ENCODE results near the gene TP63. TPM values are rescaled to one million over a fixed set of nuclear protein-coding genes. Genes with fewer than 3 reads are reported as not detected.

TP63 gene
- total and polyA plus RNA-seq, 2 donors (not counting 3 experiments of a cell fraction or from before 2014, with no cell fraction given), result not detected

DNA sequence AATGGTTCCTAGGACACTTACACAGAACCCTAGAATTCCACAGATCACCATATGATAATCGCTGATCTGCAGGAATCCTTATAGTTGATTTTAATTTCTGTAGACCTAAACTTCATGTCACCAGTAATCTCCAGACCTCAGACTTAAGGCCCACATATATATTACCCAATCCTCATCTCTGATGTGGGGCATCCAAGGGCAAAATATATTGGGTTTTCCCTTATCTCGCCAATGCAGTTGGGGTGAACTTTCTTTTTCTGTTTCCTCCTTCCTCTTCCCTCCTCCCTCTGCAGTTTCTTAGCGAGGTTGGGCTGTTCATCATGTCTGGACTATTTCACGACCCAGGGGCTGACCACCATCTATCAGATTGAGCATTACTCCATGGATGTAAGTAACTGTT lies 259.3 kb downstream of the TP63 start:
- Histone ChIP-seq H3K79me2 (ENCODE audit: control insufficient read depth, insufficient read depth, low read length) (no peaks in the 10 kb centered on the region), H4K20me1 (replicated peaks; ENCODE audit: control insufficient read depth, extremely low read depth, insufficient read depth, low read length) (no peaks in the 10 kb centered on the region), H3K9me1 (replicated peaks; ENCODE audit: control insufficient read depth, extremely low read depth, insufficient read depth, low read length) (no peaks in the 10 kb centered on the region), H2AFZ (ENCODE audit: low read depth, low read length) (no peak overlapping the region), H3K4me2 (ENCODE audit: insufficient read depth, low read length) (no peak overlapping the region), H3K9me3 (replicated peaks; ENCODE audit: control insufficient read depth, insufficient read depth, low read length) (no peaks in the 10 kb centered on the region), H3K27ac (ENCODE audit: insufficient read depth, low read depth, low read length) (no peak overlapping the region), H3K27me3 (ENCODE audit: control insufficient read depth in 2 of 2, insufficient read depth in 2 of 2, low read length in 2 of 2) (no peaks in the 10 kb centered on the region), H3K36me3 (ENCODE audit: control insufficient read depth in 2 of 2, extremely low read depth in 1 of 2, insufficient read depth in 2 of 2, low read length in 2 of 2) (no peaks in the 10 kb centered on the region), H3K9ac (replicated peaks; ENCODE audit: extremely low read depth, insufficient read depth, low read length) (no peak overlapping the region), H3K4me3 (replicated peaks in 1 of 3; ENCODE audit: insufficient read depth in 1 of 3, low read depth in 1 of 3, low read length in 3 of 3) (no peak overlapping the region), H3K4me1 (ENCODE audit: control insufficient read depth, extremely low read depth, insufficient read depth, low read length) (no peaks in the 10 kb centered on the region)
- intact Hi-C loops (cut with micrococcal nuclease), result no loop called here
- TF ChIP-seq, protein P1, sequence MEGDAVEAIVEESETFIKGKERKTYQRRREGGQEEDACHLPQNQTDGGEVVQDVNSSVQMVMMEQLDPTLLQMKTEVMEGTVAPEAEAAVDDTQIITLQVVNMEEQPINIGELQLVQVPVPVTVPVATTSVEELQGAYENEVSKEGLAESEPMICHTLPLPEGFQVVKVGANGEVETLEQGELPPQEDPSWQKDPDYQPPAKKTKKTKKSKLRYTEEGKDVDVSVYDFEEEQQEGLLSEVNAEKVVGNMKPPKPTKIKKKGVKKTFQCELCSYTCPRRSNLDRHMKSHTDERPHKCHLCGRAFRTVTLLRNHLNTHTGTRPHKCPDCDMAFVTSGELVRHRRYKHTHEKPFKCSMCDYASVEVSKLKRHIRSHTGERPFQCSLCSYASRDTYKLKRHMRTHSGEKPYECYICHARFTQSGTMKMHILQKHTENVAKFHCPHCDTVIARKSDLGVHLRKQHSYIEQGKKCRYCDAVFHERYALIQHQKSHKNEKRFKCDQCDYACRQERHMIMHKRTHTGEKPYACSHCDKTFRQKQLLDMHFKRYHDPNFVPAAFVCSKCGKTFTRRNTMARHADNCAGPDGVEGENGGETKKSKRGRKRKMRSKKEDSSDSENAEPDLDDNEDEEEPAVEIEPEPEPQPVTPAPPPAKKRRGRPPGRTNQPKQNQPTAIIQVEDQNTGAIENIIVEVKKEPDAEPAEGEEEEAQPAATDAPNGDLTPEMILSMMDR (IDR thresholded peaks at IDR 0.05; ENCODE audit: extremely low read depth in 1 of 2, insufficient read depth in 1 of 2, low read depth in 1 of 2, low read length in 2 of 2), result no peak
- no peak for TF ChIP-seq POLR2AphosphoS5 (IDR thresholded peaks at IDR 0.05; ENCODE audit: insufficient read depth, low read depth, low read length)
- TF ChIP-seq POLR2A (IDR thresholded peaks at IDR 0.05; ENCODE audit: low read depth, low read length), result no peak
- TF ChIP-seq GATA2 (IDR thresholded peaks at IDR 0.05; ENCODE audit: insufficient read depth, insufficient read length, low read depth, low read length), result no peak
- TF ChIP-seq FOS (IDR thresholded peaks at IDR 0.05; ENCODE audit: borderline replicate concordance, insufficient read depth, low read length), result no peak
- TF ChIP-seq, protein P2, sequence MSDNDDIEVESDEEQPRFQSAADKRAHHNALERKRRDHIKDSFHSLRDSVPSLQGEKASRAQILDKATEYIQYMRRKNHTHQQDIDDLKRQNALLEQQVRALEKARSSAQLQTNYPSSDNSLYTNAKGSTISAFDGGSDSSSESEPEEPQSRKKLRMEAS (IDR thresholded peaks at IDR 0.05; ENCODE audit: insufficient read depth, insufficient read length), result no peak
- no peak for TF ChIP-seq MYC (IDR thresholded peaks at IDR 0.05; ENCODE audit: low read depth, low read length)
- TF ChIP-seq EZH2 (IDR thresholded peaks at IDR 0.05; ENCODE audit: borderline replicate concordance, low read depth, low read length, severe bottlenecking), result no peak
- no peak for TF ChIP-seq JUN (IDR thresholded peaks at IDR 0.05; ENCODE audit: borderline replicate concordance, insufficient read depth, insufficient read length, low read depth)
- FAIRE-seq (no peak), DNase-seq (ENCODE audit: low read depth, low spot score) (no peak)
- ChIA-PET CTCF (interaction anchor here (1.2 kb wide), 1 partner anchor 14 kb away, joined by 3 read pairs; no protein-coding TSS in a partner anchor), POLR2A (no interaction called here)
- dilution Hi-C loops (cut with MboI; ENCODE audit: extremely low pct_ligation_motif_present, low sequenced_read_pairs), result no loop called here
- no TSS peak for BruUV-seq (replicated peaks)

All from endothelial cell of umbilical vein (primary cell).